Thyroid gland (tissue), 4 donors: ENCODE results near the gene ST6GALNAC6. TPM values are rescaled to one million over a fixed set of nuclear protein-coding genes. Genes with fewer than 3 reads are reported as not detected.

ENCODE experiments used
- DNase-seq, 2 donors: peaks; one replicate each; pipeline ENCODE4 v3.0.0-alpha.2; 2019
- H3K27ac ChIP-seq, 3 donors: fragments of 200-600 bp; sonication (generic); 1 replicate in 2 of 3; 2 replicates in 1 of 3; pipeline ENCODE4 v1.5.1; 2016 to 2019; ENCODE audit warnings: mild to moderate bottlenecking in 1 of 3, moderate library complexity in 1 of 3
- H3K27me3 ChIP-seq: fragments of 200-600 bp; sonication (generic); one replicate; pipeline ENCODE4 v1.5.1; 2019
- H3K36me3 ChIP-seq, 2 donors: fragments of 200-600 bp; sonication (generic); one replicate each; pipeline ENCODE4 v1.5.1; 2016 to 2019
- H3K4me1 ChIP-seq, 2 donors: fragments of 200-600 bp; sonication (generic); one replicate each; pipeline ENCODE4 v1.5.1; 2017 to 2019
- H3K4me3 ChIP-seq, 3 donors: fragments of 200-600 bp; sonication (generic); replicated peaks in 1 of 3; 1 replicate in 2 of 3; 2 replicates in 1 of 3; pipeline ENCODE4 v1.5.1; 2016; ENCODE audit warnings: mild to moderate bottlenecking in 1 of 3
- H3K9me3 ChIP-seq: fragments of 200-600 bp; sonication (generic); one replicate; pipeline ENCODE4 v1.5.1; 2017
- CTCF ChIP-seq, 6 experiments: fragments of 200-600 bp in 3 of 6; fragments of 450-650 bp in 3 of 6; sonication (generic) in 3 of 6; IDR thresholded peaks; one replicate each; pipeline ENCODE4 v1.5.1; 2016 to 2019; ENCODE audit warnings: antibody characterized with exemption in 6 of 6, mild to moderate bottlenecking in 2 of 6, inconsistent platforms in 1 of 6, moderate library complexity in 1 of 6
- POLR2A ChIP-seq, 2 donors: fragments of 450-650 bp; IDR thresholded peaks; one replicate each; pipeline ENCODE4 v1.6.1; 2017; ENCODE audit warnings: antibody characterized with exemption in 2 of 2, mild to moderate bottlenecking in 2 of 2, moderate library complexity in 1 of 2
- WGBS, 2 donors: methylation state at CpG; one replicate each; pipeline ENCODE4 v1.1.5; 2017; 5-methylcytosine and 5-hydroxymethylcytosine counted together
- intact Hi-C: fragments of 100-400 bp; cut with DNase I; formaldehyde crosslinking; loops from one replicate; pipeline ENCODE4 v1.15.1; 2023
- total RNA-seq, 4 donors: library from RNA; depleted of rRNA; stranded (reverse); fragments of >200 nt; gene quantifications; one replicate each; pipeline ENCODE4 v1.2.3, GENCODE V29; 2016

The ST6GALNAC6 gene
- total RNA-seq, 4 donors from 2014 or later, result 39.2 to 124 (median 50.8) TPM

GRCh38 chr9:127938298-127938690 lies 38.9 kb upstream of the ST6GALNAC6 start:
- TF ChIP-seq POLR2A (IDR thresholded peaks at IDR 0.05) (no peak), CTCF (IDR thresholded peaks at IDR 0.05) (no peak)

GRCh38 chr9:127937388-127938297 lies 38.2 kb upstream of the ST6GALNAC6 start, which contains the start of gene DPM2:
Gene DPM2 (minus strand): TSS chr9:127937854. CDS start chr9:127937820, 34 bp downstream.
- H3K36me3 ChIP-seq, result no peaks in the 10 kb centered on the region
- H3K4me1 ChIP-seq, result peaks cover 49 to 51% of the 10 kb centered on the region in 2 donors
- intact Hi-C loops, result no loop called here
- H3K9me3 ChIP-seq, result no peaks in the 10 kb centered on the region
- WGBS, 2 donors, result 15 to 18% methylated on average over 8 to 25 of the region's 60 CpGs
- TF ChIP-seq POLR2A (IDR thresholded peaks at IDR 0.05), result peak in 1 of 2 donors; percentile 57
- TF ChIP-seq CTCF (IDR thresholded peaks at IDR 0.05), result no peak
- peak; percentile 75 to 78 for DNase-seq
- H3K27ac ChIP-seq, result peak within 1 kb of the TSS in 2 of 3 donors; percentile 43 to 73
- H3K4me3 ChIP-seq, result peak within 1 kb of the TSS; percentile 52 to 74 (median 63)
- H3K27me3 ChIP-seq, result no peaks in the 10 kb centered on the region

More at GRCh38 chr9:127938298-127938690, 38.9 kb upstream of the ST6GALNAC6 start:
- H3K27me3 ChIP-seq, result no peaks in the 10 kb centered on the region
- peak overlapping the region in 2 of 3 donors; percentile 43 to 73 for H3K27ac ChIP-seq
- H3K36me3 ChIP-seq, result no peaks in the 10 kb centered on the region
- no peak for DNase-seq
- intact Hi-C loops, result no loop called here
- peak overlapping the region in 1 of 3 donors; percentile 74 for H3K4me3 ChIP-seq
- WGBS, 2 donors, result 38 to 50% methylated on average over 24 to 25 of the region's 25 CpGs
- peaks cover 53 to 54% of the 10 kb centered on the region in 2 donors for H3K4me1 ChIP-seq
- H3K9me3 ChIP-seq, result no peaks in the 10 kb centered on the region

GRCh38 chr9:127937056-127937387 lies 37.6 kb upstream of the ST6GALNAC6 start:
- H3K4me3 ChIP-seq, result peak overlapping the region; percentile 52 to 74 (median 63)
- no peaks in the 10 kb centered on the region for H3K27me3 ChIP-seq
- H3K36me3 ChIP-seq, result no peaks in the 10 kb centered on the region
- 8 to 16% methylated on average over 7 of the region's 7 CpGs for WGBS, 2 donors
- TF ChIP-seq POLR2A (IDR thresholded peaks at IDR 0.05), result no peak
- TF ChIP-seq CTCF (IDR thresholded peaks at IDR 0.05), result no peak
- DNase-seq, result no peak
- intact Hi-C loops, result no loop called here
- peaks cover 43 to 44% of the 10 kb centered on the region in 2 donors for H3K4me1 ChIP-seq
- H3K27ac ChIP-seq, result peak overlapping the region in 1 of 3 donors; percentile 73
- no peaks in the 10 kb centered on the region for H3K9me3 ChIP-seq

GRCh38 chr9:127936347-127936852 lies 37.0 kb upstream of the ST6GALNAC6 start:
- WGBS, 2 donors, result 76 to 77% methylated on average over 14 of the region's 14 CpGs
- Histone ChIP-seq H3K27me3 (no peaks in the 10 kb centered on the region), H3K4me1 (peaks cover 42 to 43% of the 10 kb centered on the region in 2 donors), H3K4me3 (peak overlapping the region in 1 of 3 donors; percentile 74), H3K9me3 (no peaks in the 10 kb centered on the region), H3K36me3 (no peaks in the 10 kb centered on the region), H3K27ac (no peak overlapping the region)
- intact Hi-C loops, result no loop called here
- no peak for DNase-seq
- no peak for TF ChIP-seq CTCF (IDR thresholded peaks at IDR 0.05)

GRCh38 chr9:127935765-127936221 lies 36.4 kb upstream of the ST6GALNAC6 start:
- Histone ChIP-seq H3K4me1 (peaks cover 43% of the 10 kb centered on the region in 2 donors), H3K9me3 (no peaks in the 10 kb centered on the region), H3K36me3 (no peaks in the 10 kb centered on the region), H3K27me3 (no peaks in the 10 kb centered on the region), H3K27ac (no peak overlapping the region), H3K4me3 (no peak overlapping the region)
- DNase-seq, result no peak
- intact Hi-C loops, result no loop called here
- WGBS, 2 donors, result 82 to 87% methylated on average over 4 of the region's 4 CpGs
- TF ChIP-seq POLR2A (IDR thresholded peaks at IDR 0.05) (no peak), CTCF (IDR thresholded peaks at IDR 0.05) (no peak)
